HEK293 (cell line): ENCODE data around the gene RAB9A.

ENCODE experiments used
- FEZF1 ChIP-seq: fragments of 450-650 bp; formaldehyde crosslinking; IDR thresholded peaks from 2 replicates; pipeline ENCODE4 v1.5.1; 2016; ENCODE audit warnings: missing biosample characterization, missing genetic modification characterization
- IKZF3 ChIP-seq: fragments of 450-650 bp; IDR thresholded peaks from 2 replicates; pipeline ENCODE4 v1.5.0; 2018; ENCODE audit warnings: missing biosample characterization, mild to moderate bottlenecking, missing genetic modification characterization, moderate library complexity
- REPIN1 ChIP-seq: fragments of 450-650 bp; formaldehyde crosslinking; IDR thresholded peaks from 2 replicates; pipeline ENCODE4 v1.5.1; 2017; ENCODE audit warnings: missing biosample characterization, missing genetic modification characterization, low read depth
- SETDB1 ChIP-seq: IDR thresholded peaks from one replicate; pipeline ENCODE4 v1.6.1; 2017; ENCODE audit warnings: mild to moderate bottlenecking, low read length, moderate library complexity, mixed read lengths; ENCODE audit not compliant: insufficient read length
- ZBTB49 ChIP-seq: fragments of 450-650 bp; formaldehyde crosslinking; IDR thresholded peaks from 2 replicates; pipeline ENCODE4 v1.5.1; 2016; ENCODE audit warnings: missing biosample characterization, missing genetic modification characterization, low read depth
- ZBTB7A ChIP-seq: fragments of 450-650 bp; formaldehyde crosslinking; IDR thresholded peaks from 2 replicates; pipeline ENCODE4 v1.5.1; 2016; ENCODE audit warnings: low read depth, missing biosample characterization, missing genetic modification characterization
- ZNF10 ChIP-seq: fragments of 450-650 bp; formaldehyde crosslinking; IDR thresholded peaks from 2 replicates; pipeline ENCODE4 v1.5.1; 2017; ENCODE audit warnings: missing biosample characterization, missing genetic modification characterization
- ZNF121 ChIP-seq: fragments of 450-650 bp; formaldehyde crosslinking; IDR thresholded peaks from 2 replicates; pipeline ENCODE4 v1.5.1; 2016; ENCODE audit warnings: missing biosample characterization, missing genetic modification characterization
- ZNF140 ChIP-seq: fragments of 450-650 bp; formaldehyde crosslinking; IDR thresholded peaks from 2 replicates; pipeline ENCODE4 v1.5.1; 2016; ENCODE audit warnings: missing biosample characterization, missing genetic modification characterization
- ZNF169 ChIP-seq: fragments of 450-650 bp; formaldehyde crosslinking; IDR thresholded peaks from 2 replicates; pipeline ENCODE4 v1.5.1; 2016; ENCODE audit warnings: missing biosample characterization, missing genetic modification characterization
- ZNF214 ChIP-seq: fragments of 450-650 bp; formaldehyde crosslinking; IDR thresholded peaks from 2 replicates; pipeline ENCODE4 v1.5.1; 2017; ENCODE audit warnings: missing biosample characterization, mild to moderate bottlenecking, missing genetic modification characterization, borderline replicate concordance
- ZNF266 ChIP-seq: fragments of 450-650 bp; formaldehyde crosslinking; IDR thresholded peaks from 2 replicates; pipeline ENCODE4 v1.5.1; 2016; ENCODE audit warnings: missing biosample characterization, missing genetic modification characterization, low read depth
- ZNF280C ChIP-seq: fragments of 450-650 bp; formaldehyde crosslinking; IDR thresholded peaks from 2 replicates; pipeline ENCODE4 v1.5.1; 2016; ENCODE audit warnings: missing biosample characterization, missing genetic modification characterization
- ZNF394 ChIP-seq: fragments of 450-650 bp; formaldehyde crosslinking; IDR thresholded peaks from 2 replicates; pipeline ENCODE4 v1.5.1; 2016; ENCODE audit warnings: missing biosample characterization, missing genetic modification characterization, mild to moderate bottlenecking, moderate library complexity, borderline replicate concordance
- ZNF426 ChIP-seq: fragments of 450-650 bp; formaldehyde crosslinking; IDR thresholded peaks from 2 replicates; pipeline ENCODE4 v1.5.1; 2017; ENCODE audit warnings: missing biosample characterization, missing genetic modification characterization, mild to moderate bottlenecking, inconsistent platforms, moderate library complexity
- ZNF449 ChIP-seq: fragments of 450-650 bp; formaldehyde crosslinking; IDR thresholded peaks from 2 replicates; pipeline ENCODE4 v1.5.1; 2017; ENCODE audit warnings: missing biosample characterization, mild to moderate bottlenecking, missing genetic modification characterization, moderate library complexity
- ZNF521 ChIP-seq: fragments of 450-650 bp; formaldehyde crosslinking; IDR thresholded peaks from 2 replicates; pipeline ENCODE4 v1.5.1; 2017; ENCODE audit warnings: missing biosample characterization, mild to moderate bottlenecking, missing genetic modification characterization
- ZNF623 ChIP-seq: fragments of 450-650 bp; formaldehyde crosslinking; IDR thresholded peaks from 2 replicates; pipeline ENCODE4 v1.5.1; 2016; ENCODE audit warnings: missing biosample characterization, missing genetic modification characterization
- ZNF747 ChIP-seq: fragments of 450-650 bp; formaldehyde crosslinking; IDR thresholded peaks from 2 replicates; pipeline ENCODE4 v1.5.1; 2016; ENCODE audit warnings: missing biosample characterization, missing genetic modification characterization
- ZNF76 ChIP-seq: fragments of 450-650 bp; formaldehyde crosslinking; IDR thresholded peaks from 2 replicates; pipeline ENCODE4; 2016; ENCODE audit warnings: low read depth, missing biosample characterization, missing genetic modification characterization, borderline replicate concordance
- ZNF768 ChIP-seq: fragments of 450-650 bp; formaldehyde crosslinking; IDR thresholded peaks from 2 replicates; pipeline ENCODE4 v1.5.1; 2018; ENCODE audit warnings: missing biosample characterization, mild to moderate bottlenecking, missing genetic modification characterization
- ZNF837 ChIP-seq: fragments of 450-650 bp; formaldehyde crosslinking; IDR thresholded peaks from 2 replicates; pipeline ENCODE4 v1.5.1; 2016; ENCODE audit warnings: missing biosample characterization, missing genetic modification characterization
- ZNF843 ChIP-seq: fragments of 450-650 bp; formaldehyde crosslinking; IDR thresholded peaks from 2 replicates; pipeline ENCODE4 v1.5.1; 2016; ENCODE audit warnings: missing biosample characterization, missing genetic modification characterization
- ZSCAN4 ChIP-seq: fragments of 450-650 bp; formaldehyde crosslinking; IDR thresholded peaks from 2 replicates; pipeline ENCODE4 v1.5.1; 2017; ENCODE audit warnings: missing biosample characterization, missing genetic modification characterization
- TF ChIP-seq, protein P1 (sequence below): fragments of 450-650 bp; formaldehyde crosslinking; IDR thresholded peaks from 2 replicates; pipeline ENCODE4 v1.5.1; 2016; ENCODE audit warnings: missing biosample characterization, missing genetic modification characterization
- TF ChIP-seq, protein P2 (sequence below): fragments of 450-650 bp; formaldehyde crosslinking; IDR thresholded peaks from 2 replicates; pipeline ENCODE4 v1.5.1; 2016; ENCODE audit warnings: missing biosample characterization, missing genetic modification characterization

RAB9A gene

GRCh38 chrX:13688958-13689740 lies at the start of gene RAB9A (continued):
- TF ChIP-seq ZSCAN4 (tag by site-specific recombination) (no peak), ZNF449 (tag by site-specific recombination) (no peak; the same call in 1 of the 2 replicates), SETDB1 (no peak), ZNF10 (no peak), ZNF426 (tag by site-specific recombination) (no peak), ZNF843 (tag by site-specific recombination) (peak; percentile 37; the same call in 1 of the 2 replicates), ZNF394 (tag by site-specific recombination) (peak; percentile 90), REPIN1 (tag by site-specific recombination) (no peak), ZNF214 (tag by site-specific recombination) (no peak), ZNF121 (tag by site-specific recombination) (peak; percentile 42; the same call in 1 of the 2 replicates), FEZF1 (no peak), IKZF3 (peak; percentile 93), ZNF169 (tag by site-specific recombination) (no peak), ZNF837 (no peak), ZNF76 (tag by site-specific recombination) (peak; percentile 43; the same call in 1 of the 2 replicates), ZBTB7A (tag by site-specific recombination) (no peak; the same call in 1 of the 2 replicates), ZNF747 (no peak), ZNF266 (no peak), ZNF280C (tag by site-specific recombination) (no peak), ZNF140 (tag by site-specific recombination) (no peak), ZNF521 (tag by site-specific recombination) (no peak), ZNF623 (tag by site-specific recombination) (no peak), ZBTB49 (tag by site-specific recombination) (no peak), ZNF768 (tag by site-specific recombination) (no peak)
- TF ChIP-seq, protein P1, sequence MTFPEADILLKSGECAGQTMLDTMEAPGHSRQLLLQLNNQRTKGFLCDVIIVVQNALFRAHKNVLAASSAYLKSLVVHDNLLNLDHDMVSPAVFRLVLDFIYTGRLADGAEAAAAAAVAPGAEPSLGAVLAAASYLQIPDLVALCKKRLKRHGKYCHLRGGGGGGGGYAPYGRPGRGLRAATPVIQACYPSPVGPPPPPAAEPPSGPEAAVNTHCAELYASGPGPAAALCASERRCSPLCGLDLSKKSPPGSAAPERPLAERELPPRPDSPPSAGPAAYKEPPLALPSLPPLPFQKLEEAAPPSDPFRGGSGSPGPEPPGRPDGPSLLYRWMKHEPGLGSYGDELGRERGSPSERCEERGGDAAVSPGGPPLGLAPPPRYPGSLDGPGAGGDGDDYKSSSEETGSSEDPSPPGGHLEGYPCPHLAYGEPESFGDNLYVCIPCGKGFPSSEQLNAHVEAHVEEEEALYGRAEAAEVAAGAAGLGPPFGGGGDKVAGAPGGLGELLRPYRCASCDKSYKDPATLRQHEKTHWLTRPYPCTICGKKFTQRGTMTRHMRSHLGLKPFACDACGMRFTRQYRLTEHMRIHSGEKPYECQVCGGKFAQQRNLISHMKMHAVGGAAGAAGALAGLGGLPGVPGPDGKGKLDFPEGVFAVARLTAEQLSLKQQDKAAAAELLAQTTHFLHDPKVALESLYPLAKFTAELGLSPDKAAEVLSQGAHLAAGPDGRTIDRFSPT: no peak
- TF ChIP-seq, protein P2, sequence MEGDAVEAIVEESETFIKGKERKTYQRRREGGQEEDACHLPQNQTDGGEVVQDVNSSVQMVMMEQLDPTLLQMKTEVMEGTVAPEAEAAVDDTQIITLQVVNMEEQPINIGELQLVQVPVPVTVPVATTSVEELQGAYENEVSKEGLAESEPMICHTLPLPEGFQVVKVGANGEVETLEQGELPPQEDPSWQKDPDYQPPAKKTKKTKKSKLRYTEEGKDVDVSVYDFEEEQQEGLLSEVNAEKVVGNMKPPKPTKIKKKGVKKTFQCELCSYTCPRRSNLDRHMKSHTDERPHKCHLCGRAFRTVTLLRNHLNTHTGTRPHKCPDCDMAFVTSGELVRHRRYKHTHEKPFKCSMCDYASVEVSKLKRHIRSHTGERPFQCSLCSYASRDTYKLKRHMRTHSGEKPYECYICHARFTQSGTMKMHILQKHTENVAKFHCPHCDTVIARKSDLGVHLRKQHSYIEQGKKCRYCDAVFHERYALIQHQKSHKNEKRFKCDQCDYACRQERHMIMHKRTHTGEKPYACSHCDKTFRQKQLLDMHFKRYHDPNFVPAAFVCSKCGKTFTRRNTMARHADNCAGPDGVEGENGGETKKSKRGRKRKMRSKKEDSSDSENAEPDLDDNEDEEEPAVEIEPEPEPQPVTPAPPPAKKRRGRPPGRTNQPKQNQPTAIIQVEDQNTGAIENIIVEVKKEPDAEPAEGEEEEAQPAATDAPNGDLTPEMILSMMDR (tag by site-specific recombination): peak; percentile 9; the same call in 1 of the 2 replicates
